ENCODE measurements around the gene AGBL3. TPM values are rescaled to one million over a fixed set of nuclear protein-coding genes. Genes with fewer than 3 reads are reported as not detected.

AGBL3 gene
- total and polyA plus RNA-seq, 2 of the 8 experiments (the other 6 are each of a cell fraction or from before 2014, with no cell fraction given), result 1.1 to 1.9 TPM

- Histone ChIP-seq H2AFZ (ENCODE audit: low read length) (no peak overlapping the region), H3K23ac (ENCODE audit: insufficient read length) (no peak overlapping the region), H2BK12ac (ENCODE audit: low read depth, low read length) (no peak overlapping the region), H3K79me2 (ENCODE audit: control insufficient read depth in 1 of 2, insufficient read depth in 2 of 2, low read length in 2 of 2) (no peaks in the 10 kb centered on the region), H4K91ac (replicated peaks; ENCODE audit: insufficient read length, low read length) (no peak overlapping the region), H4K5ac (ENCODE audit: insufficient read length, low read depth, low read length) (no peak overlapping the region), H2BK5ac (ENCODE audit: low read depth, low read length) (no peak overlapping the region), H3K56ac (replicated peaks; ENCODE audit: insufficient read length, low read depth, low read length) (no peak overlapping the region), H3K4me3 (ENCODE audit: extremely low read depth in 1 of 4, insufficient read depth in 2 of 4, low read depth in 3 of 4, low read length in 4 of 4) (no peak overlapping the region), H3K23me2 (ENCODE audit: low read depth, low read length) (no peaks in the 10 kb centered on the region), H3K36me3 (ENCODE audit: control insufficient read depth in 2 of 4, insufficient read depth in 4 of 4, low read length in 3 of 4) (peaks cover 0 to 13% (median 2%) of the 10 kb centered on the region in 4 experiments; a peak in 5 of 8 replicates), H4K20me1 (replicated peaks in 1 of 2; ENCODE audit: control insufficient read depth in 1 of 2, insufficient read depth in 2 of 2, low read length in 2 of 2) (no peaks in the 10 kb centered on the region), H3K27me3 (replicated peaks in 1 of 4; ENCODE audit: control insufficient read depth in 3 of 4, extremely low read depth in 1 of 4, insufficient read depth in 3 of 4, low read length in 3 of 4) (no peaks in the 10 kb centered on the region), H3K18ac (ENCODE audit: extremely low read depth, low read length) (no peak overlapping the region), H3K4me2 (ENCODE audit: insufficient read depth in 1 of 2, low read depth in 2 of 2, low read length in 2 of 2) (no peak overlapping the region), H3K9ac (replicated peaks in 1 of 4; ENCODE audit: extremely low read depth in 1 of 4, low read depth in 3 of 4, low read length in 3 of 4) (no peak overlapping the region), H3K4ac (replicated peaks; ENCODE audit: insufficient read length, low read depth, low read length) (no peak overlapping the region), H3K14ac (ENCODE audit: insufficient read length) (no peak overlapping the region), H3K27ac (ENCODE audit: low read depth, low read length) (no peak overlapping the region), H2BK20ac (ENCODE audit: low read length) (no peak overlapping the region), H3K4me1 (replicated peaks in 1 of 4; ENCODE audit: control insufficient read depth in 3 of 4, insufficient read depth in 4 of 4, low read length in 3 of 4) (no peaks in the 10 kb centered on the region), H2AK5ac (ENCODE audit: low read depth, low read length) (no peak overlapping the region), H3K9me3 (ENCODE audit: insufficient read depth in 2 of 2, low read depth in 1 of 2, low read length in 1 of 2) (peaks cover 22 to 35% of the 10 kb centered on the region in 2 experiments), H3K79me1 (ENCODE audit: low read depth, low read length) (no peaks in the 10 kb centered on the region), H2BK15ac (ENCODE audit: low read length) (no peak overlapping the region), H2BK120ac (replicated peaks; ENCODE audit: low read depth, low read length) (no peak overlapping the region), H4K8ac (ENCODE audit: extremely low read depth, insufficient read depth, low read length) (no peak overlapping the region)
- WGBS, 2 experiments (ENCODE audit: extremely low coverage in 1 of 2, insufficient coverage in 1 of 2, insufficient read length in 1 of 2, insufficient replicate concordance in 2 of 2, low coverage in 1 of 2, low lambda C conversion rate in 2 of 2, missing lambda C conversion rate in 1 of 2), result 90% methylated on average over 7 of the region's 7 CpGs; no CpG with 5 or more reads in 1 of the 2 experiments
- ChIA-PET POLR2A (ENCODE audit: partially characterized antibody) (interaction anchor here (1.2 to 1.4 kb wide), 2 partner anchors 18 to 91 kb away, joined by 3 read pairs; no protein-coding TSS in a partner anchor), CTCF (ENCODE audit: partially characterized antibody) (interaction anchor here (1.1 kb wide), 1 partner anchor 15 kb away, joined by 5 read pairs; no protein-coding TSS in a partner anchor)
- TF ChIP-seq SUZ12 (IDR thresholded peaks at IDR 0.05; ENCODE audit: low read length) (no peak), NANOG (IDR thresholded peaks at IDR 0.05; ENCODE audit: insufficient read depth, low read depth, low read length, poor library complexity, severe bottlenecking) (no peak), EP300 (IDR thresholded peaks at IDR 0.05; ENCODE audit: borderline replicate concordance in 1 of 2, low read depth in 2 of 2, low read length in 2 of 2) (no peak), CBX5 (IDR thresholded peaks at IDR 0.05; ENCODE audit: low read depth, low read length) (no peak), CEBPB (IDR thresholded peaks at IDR 0.05; ENCODE audit: low read depth, low read length) (no peak), CHD2 (IDR thresholded peaks at IDR 0.05; ENCODE audit: low read length) (no peak), E2F6 (IDR thresholded peaks at IDR 0.05) (no peak), RFX5 (IDR thresholded peaks at IDR 0.05; ENCODE audit: borderline replicate concordance, low read depth, low read length) (no peak), ZNF274 (IDR thresholded peaks at IDR 0.05; ENCODE audit: borderline replicate concordance, extremely low read depth, low read length) (no peak)
- DNase-seq (ENCODE audit: low read depth in 1 of 2, low spot score in 2 of 2) (no peak), FAIRE-seq (no peak)
Measured at GRCh38 chr7:135183478-135183877, 197.2 kb downstream of the AGBL3 start.

All from H1 (cell line).